GM18870 (cell line): ENCODE results near the gene CBX2.

Source experiments
- ATAC-seq: cut with Tn5 transposase; IDR thresholded peaks from one replicate; pipeline ENCODE4 v1.9.1; 2021; ENCODE audit warnings: moderate library complexity; ENCODE audit not compliant: unreplicated experiment

The CBX2 gene

GRCh38 chr17:79811011-79811867 is 33.3 kb downstream of the CBX2 start:
- no peak for ATAC-seq

- no peak for ATAC-seq
These were observed 34.0 kb downstream of the CBX2 start for GRCh38 chr17:79811868-79812352.

- no peak for ATAC-seq
These were observed 34.7 kb downstream of the CBX2 start for GRCh38 chr17:79812353-79813258.

- no peak for ATAC-seq
These were observed 35.6 kb downstream of the CBX2 start for GRCh38 chr17:79813297-79814126.

GRCh38 chr17:79814127-79814973 is 36.4 kb downstream of the CBX2 start:
- ATAC-seq = no peak

GRCh38 chr17:79814974-79815835 is 37.3 kb downstream of the CBX2 start:
- ATAC-seq = no peak

GRCh38 chr17:79815836-79816461 is 38.0 kb downstream of the CBX2 start:
- ATAC-seq = no peak

- ATAC-seq = no peak
These were observed 40.2 kb downstream of the CBX2 start for GRCh38 chr17:79818026-79818758.

GRCh38 chr17:79819085-79819484 is 41.1 kb downstream of the CBX2 start:
- ATAC-seq = no peak

- ATAC-seq = no peak
These were observed 41.8 kb downstream of the CBX2 start for GRCh38 chr17:79819534-79820276.

GRCh38 chr17:79820959-79821330 is 43.0 kb downstream of the CBX2 start:
- ATAC-seq = no peak

GRCh38 chr17:79821331-79822095 is 43.6 kb downstream of the CBX2 start:
- ATAC-seq = no peak

- no peak for ATAC-seq
These were observed 44.7 kb downstream of the CBX2 start for GRCh38 chr17:79822583-79823124.

GRCh38 chr17:79824234-79824633 is 46.3 kb downstream of the CBX2 start:
- ATAC-seq = no peak

GRCh38 chr17:79824893-79825579 is 47.1 kb downstream of the CBX2 start:
- ATAC-seq = no peak

GRCh38 chr17:79825580-79825921 is 47.6 kb downstream of the CBX2 start:
- no peak for ATAC-seq
